H1 (cell line): ENCODE data around the gene NAA10. TPM values are rescaled to one million over a fixed set of nuclear protein-coding genes. Genes with fewer than 3 reads are reported as not detected.

Source experiments
- CTCF ChIA-PET: fragments of 300-600 bp; sonication (Branson Sonifier 250); formaldehyde crosslinking; loops from one replicate; lab custom pipeline; 2021; ENCODE audit not compliant: partially characterized antibody; lab: Charles Lee
- POLR2A ChIA-PET: fragments of 300-600 bp; sonication (Branson Sonifier 250); formaldehyde crosslinking; loops from one replicate; lab custom pipeline; 2021; ENCODE audit warnings: inconsistent platforms; ENCODE audit not compliant: partially characterized antibody; lab: Charles Lee
- DNase-seq, 2 experiments: peaks; one replicate each; pipeline versions ENCODE4 v3.0.0 to v3.0.0-alpha.2; 2010 to 2022; ENCODE audit warnings: low spot score in 2 of 2, low read depth in 1 of 2, mixed read lengths in 1 of 2
- FAIRE-seq: peaks from 2 replicates; lab custom pipeline; 2011; peaks lifted over from hg19 to GRCh38; lab: Jason Lieb, UNC
- H2AFZ ChIP-seq: 2 replicates; pipeline ENCODE4 v1.8.1; 2012; ENCODE audit warnings: low read length, inconsistent platforms
- H2AK5ac ChIP-seq: 2 replicates; pipeline ENCODE4 v1.6.1; 2013; ENCODE audit warnings: low read depth, low read length
- H2BK120ac ChIP-seq: replicated peaks from 2 replicates; pipeline ENCODE3; 2013; ENCODE audit warnings: low read depth, low read length, inconsistent platforms
- H2BK12ac ChIP-seq: 2 replicates; pipeline ENCODE4 v1.6.1; 2013; ENCODE audit warnings: low read depth, low read length
- H2BK15ac ChIP-seq: 2 replicates; pipeline ENCODE4 v1.6.1; 2013; ENCODE audit warnings: low read length
- H2BK20ac ChIP-seq: 2 replicates; pipeline ENCODE4 v1.6.1; 2013; ENCODE audit warnings: low read length
- H2BK5ac ChIP-seq: 2 replicates; pipeline ENCODE4 v1.6.1; 2013; ENCODE audit warnings: low read depth, low read length
- H3K14ac ChIP-seq: 2 replicates; pipeline ENCODE4 v1.6.1; 2013; ENCODE audit warnings: inconsistent platforms; ENCODE audit not compliant: insufficient read length
- H3K18ac ChIP-seq: 2 replicates; pipeline ENCODE4 v1.6.1; 2013; ENCODE audit warnings: low read length; ENCODE audit errors: extremely low read depth
- H3K23ac ChIP-seq: 2 replicates; pipeline ENCODE4 v1.6.1; 2013; ENCODE audit warnings: inconsistent platforms; ENCODE audit not compliant: insufficient read length
- H3K23me2 ChIP-seq: 2 replicates; pipeline ENCODE4 v1.6.1; 2013; ENCODE audit warnings: low read depth, low read length
- H3K27ac ChIP-seq: 2 replicates; pipeline ENCODE4 v1.6.1; 2011; ENCODE audit warnings: low read depth, low read length, inconsistent platforms
- H3K27me3 ChIP-seq, 4 experiments: replicated peaks in 1 of 4; 1 replicate in 1 of 4; 2 replicates in 3 of 4; pipeline versions ENCODE4 v1.6.1 to v1.8.1; 2011 to 2013; ENCODE audit warnings: low read length in 3 of 4, mild to moderate bottlenecking in 3 of 4, inconsistent platforms in 2 of 4, mixed read lengths in 2 of 4, moderate library complexity in 1 of 4; ENCODE audit not compliant: control insufficient read depth in 3 of 4, insufficient read depth in 3 of 4; ENCODE audit errors: extremely low read depth in 1 of 4
- H3K36me3 ChIP-seq, 4 experiments: 2 replicates each; pipeline versions ENCODE4 v1.6.1 to v1.8.1; 2011 to 2013; ENCODE audit warnings: mild to moderate bottlenecking in 4 of 4, low read length in 3 of 4, moderate library complexity in 2 of 4, control low read depth in 1 of 4, inconsistent platforms in 1 of 4; ENCODE audit not compliant: insufficient read depth in 4 of 4, control insufficient read depth in 2 of 4
- H3K4ac ChIP-seq: replicated peaks from 2 replicates; pipeline ENCODE3; 2013; ENCODE audit warnings: low read length, low read depth, mixed read lengths, inconsistent platforms; ENCODE audit not compliant: insufficient read length
- H3K4me1 ChIP-seq, 4 experiments: replicated peaks in 1 of 4; 1 replicate in 1 of 4; 2 replicates in 3 of 4; pipeline versions ENCODE4 v1.6.1 to v1.8.1; 2011 to 2013; ENCODE audit warnings: low read length in 3 of 4, inconsistent platforms in 2 of 4, mixed read lengths in 1 of 4; ENCODE audit not compliant: insufficient read depth in 4 of 4, control insufficient read depth in 3 of 4
- H3K4me2 ChIP-seq, 2 experiments: 2 replicates each; pipeline versions ENCODE4 v1.6.1 to v1.8.1; 2011 to 2013; ENCODE audit warnings: low read depth in 2 of 2, low read length in 2 of 2, control low read depth in 1 of 2, inconsistent platforms in 1 of 2, mild to moderate bottlenecking in 1 of 2; ENCODE audit not compliant: insufficient read depth in 1 of 2
- H3K4me3 ChIP-seq, 4 experiments: fragments of 200-600, 300-600 bp in 1 of 4; sonication (generic), shearing (Covaris generic), sonication (Bioruptor Twin) in 1 of 4; 2 replicates each; pipeline versions ENCODE4 v1.5.1 to v1.8.1; 2011 to 2016; ENCODE audit warnings: low read length in 4 of 4, low read depth in 3 of 4, control low read depth in 2 of 4, inconsistent platforms in 2 of 4, mild to moderate bottlenecking in 2 of 4, mixed read lengths in 1 of 4, moderate library complexity in 1 of 4; ENCODE audit not compliant: insufficient read depth in 2 of 4; ENCODE audit errors: extremely low read depth in 1 of 4
- H3K56ac ChIP-seq: replicated peaks from 2 replicates; pipeline ENCODE3; 2013; ENCODE audit warnings: low read depth, mild to moderate bottlenecking, mixed read lengths, low read length, inconsistent platforms; ENCODE audit not compliant: insufficient read length
- H3K79me1 ChIP-seq: 2 replicates; pipeline ENCODE4 v1.6.1; 2013; ENCODE audit warnings: low read depth, low read length, control low read depth
- H3K79me2 ChIP-seq, 2 experiments: 2 replicates each; pipeline versions ENCODE4 v1.6.1 to v1.8.1; 2012 to 2013; ENCODE audit warnings: low read length in 2 of 2, mild to moderate bottlenecking in 2 of 2, inconsistent platforms in 1 of 2; ENCODE audit not compliant: insufficient read depth in 2 of 2, control insufficient read depth in 1 of 2
- H3K9ac ChIP-seq, 4 experiments: replicated peaks in 1 of 4; 1 replicate in 1 of 4; 2 replicates in 3 of 4; pipeline versions ENCODE4 v1.6.1 to v1.8.1; 2011 to 2013; ENCODE audit warnings: low read depth in 3 of 4, low read length in 3 of 4, control low read depth in 2 of 4, mild to moderate bottlenecking in 2 of 4, moderate library complexity in 2 of 4, inconsistent platforms in 1 of 4; ENCODE audit errors: extremely low read depth in 1 of 4
- H3K9me3 ChIP-seq, 2 experiments: 2 replicates each; pipeline versions ENCODE4 v1.6.1 to v1.8.1; 2012 to 2013; ENCODE audit warnings: mild to moderate bottlenecking in 2 of 2, moderate library complexity in 2 of 2, control low read depth in 1 of 2, inconsistent platforms in 1 of 2, low read depth in 1 of 2, low read length in 1 of 2, mixed read lengths in 1 of 2; ENCODE audit not compliant: insufficient read depth in 2 of 2
- H4K20me1 ChIP-seq, 2 experiments: replicated peaks in 1 of 2; 2 replicates each; pipeline versions ENCODE3 to v1.8.1; 2011 to 2013; ENCODE audit warnings: inconsistent platforms in 2 of 2, low read length in 2 of 2, mild to moderate bottlenecking in 1 of 2; ENCODE audit not compliant: insufficient read depth in 2 of 2, control insufficient read depth in 1 of 2
- H4K5ac ChIP-seq: 2 replicates; pipeline ENCODE4 v1.6.1; 2013; ENCODE audit warnings: low read length, low read depth, mixed read lengths, inconsistent platforms; ENCODE audit not compliant: insufficient read length
- H4K8ac ChIP-seq: 2 replicates; pipeline ENCODE4 v1.8.0; 2013; ENCODE audit warnings: mild to moderate bottlenecking, moderate library complexity, low read length, inconsistent platforms; ENCODE audit not compliant: insufficient read depth; ENCODE audit errors: extremely low read depth
- H4K91ac ChIP-seq: replicated peaks from 2 replicates; pipeline ENCODE3; 2013; ENCODE audit warnings: low read length, mixed read lengths, inconsistent platforms; ENCODE audit not compliant: insufficient read length
- GTF2F1 ChIP-seq: IDR thresholded peaks from 2 replicates; pipeline ENCODE4 v1.6.1; 2012; ENCODE audit warnings: low read depth, low read length, improper control_type of control experiment, borderline replicate concordance
- HDAC2 ChIP-seq, 2 experiments: fragments of 300-600 bp in 1 of 2; sonication (generic) in 1 of 2; IDR thresholded peaks; 2 replicates each; pipeline ENCODE4 v1.6.1; 2011 to 2012; ENCODE audit warnings: low read depth in 2 of 2, low read length in 2 of 2, mild to moderate bottlenecking in 2 of 2, moderate library complexity in 2 of 2, borderline replicate concordance in 1 of 2, inconsistent platforms in 1 of 2
- JUND ChIP-seq: IDR thresholded peaks from 2 replicates; pipeline ENCODE4 v1.6.1; 2011; ENCODE audit warnings: mild to moderate bottlenecking, improper control_type of control experiment, low read length
- KDM1A ChIP-seq: fragments of 200-600, 300-600 bp; sonication (generic); IDR thresholded peaks from 2 replicates; pipeline ENCODE4 v1.7.1; 2016; ENCODE audit warnings: mild to moderate bottlenecking, low read length, borderline replicate concordance
- MAX ChIP-seq: IDR thresholded peaks from 2 replicates; pipeline ENCODE4 v1.6.1; 2012; ENCODE audit warnings: inconsistent platforms
- NANOG ChIP-seq: IDR thresholded peaks from 2 replicates; pipeline ENCODE4 v1.6.1; 2011; ENCODE audit warnings: low read length, low read depth, mild to moderate bottlenecking, inconsistent platforms; ENCODE audit not compliant: insufficient read depth, poor library complexity, severe bottlenecking
- POLR2A ChIP-seq, 2 experiments: IDR thresholded peaks; 1 replicate in 1 of 2; 2 replicates in 1 of 2; pipeline ENCODE4 v1.6.1; 2011; ENCODE audit warnings: low read depth in 2 of 2, low read length in 2 of 2, mild to moderate bottlenecking in 2 of 2; ENCODE audit errors: control extremely low read depth in 1 of 2
- RNF2 ChIP-seq: fragments of 200-900, 300-1000 bp; sonication (generic); IDR thresholded peaks from 2 replicates; pipeline ENCODE4 v1.7.1; 2016; ENCODE audit warnings: borderline replicate concordance, low read depth, mild to moderate bottlenecking, antibody characterized with exemption, low read length; ENCODE audit not compliant: poor library complexity, severe bottlenecking; ENCODE audit errors: missing control alignments
- SIN3A ChIP-seq, 2 experiments: IDR thresholded peaks in 1 of 2; conservative IDR thresholded peaks in 1 of 2; 2 replicates each; pipeline ENCODE4 v1.6.1; 2011 to 2012; ENCODE audit warnings: low read length in 2 of 2, improper control_type of control experiment in 1 of 2, low read depth in 1 of 2, mild to moderate bottlenecking in 1 of 2
- SIX5 ChIP-seq: IDR thresholded peaks from 2 replicates; pipeline ENCODE4 v1.6.1; 2011; ENCODE audit warnings: mild to moderate bottlenecking, low read depth, low read length
- SP4 ChIP-seq: IDR thresholded peaks from 2 replicates; pipeline ENCODE4 v1.6.1; 2012; ENCODE audit warnings: low read length, inconsistent platforms
- SUZ12 ChIP-seq: fragments of 200-600 bp; sonication (generic); IDR thresholded peaks from 2 replicates; pipeline ENCODE4 v1.6.1; 2012; ENCODE audit warnings: mild to moderate bottlenecking, inconsistent platforms, low read length, moderate library complexity, mixed read lengths
- YY1 ChIP-seq: IDR thresholded peaks from 2 replicates; pipeline ENCODE4 v1.6.1; 2011; ENCODE audit warnings: low read depth, mild to moderate bottlenecking, low read length
- WGBS, 2 experiments: shearing (Covaris generic) in 1 of 2; methylation state at CpG; one replicate each; pipeline versions ENCODE4 v1.1.6 to v1.1.7; 2013 to 2015; ENCODE audit warnings: low lambda C conversion rate in 2 of 2, mixed read lengths in 2 of 2, inconsistent platforms in 1 of 2, low coverage in 1 of 2, missing lambda C conversion rate in 1 of 2; ENCODE audit not compliant: insufficient replicate concordance in 2 of 2, insufficient coverage in 1 of 2, insufficient read length in 1 of 2; ENCODE audit errors: extremely low coverage in 1 of 2, missing lambda C conversion rate in 1 of 2; 5-methylcytosine and 5-hydroxymethylcytosine counted together
- polyA plus RNA-seq, 7 experiments: library from polyadenylated mRNA; depleted of rRNA in 3 of 7; stranded (reverse) in 5 of 7; unstranded in 2 of 7; fragments of >200 nt in 5 of 7; fragments of 200-250 nt in 2 of 7; gene quantifications; 1 replicate in 5 of 7; 2 replicates in 1 of 7; 4 replicates in 1 of 7; pipeline versions ENCODE4 v1.2.1 to v1.2.3, GENCODE V29; 2011 to 2013; ENCODE audit warnings: missing spikeins in 2 of 7, mixed read lengths in 2 of 7
- total RNA-seq: library from RNA; stranded (reverse); fragmentation: NEBNext Ultra II Directional; extraction: Animal tissue kit (Norgen Biotek cat#: 25700); gene quantifications from 2 replicates; pipeline ENCODE4 v1.2.1, GENCODE V29; 2021

The NAA10 gene
- total and polyA plus RNA-seq, 2 of the 8 experiments (the other 6 are each of a cell fraction or from before 2014, with no cell fraction given) = 80.4 to 98.8 TPM

- no peaks in the 10 kb centered on the region for H3K36me3 ChIP-seq
- no peak overlapping the region for H3K4ac ChIP-seq
- DNase-seq (no peak), FAIRE-seq (no peak)
- peaks cover 8% of the 10 kb centered on the region; the same call in 1 of the 2 replicates for H3K23me2 ChIP-seq
- H3K18ac ChIP-seq = no peak overlapping the region; the same call in 1 of the 2 replicates
- H4K8ac ChIP-seq = no peak overlapping the region
- CTCF ChIA-PET = interaction anchor here (0.6 to 1.9 kb wide), 4 partner anchors 30 to 116 kb away, joined by 3 to 4 read pairs (median 3); no protein-coding TSS in a partner anchor
- POLR2A ChIA-PET = interaction anchor here (1.0 to 1.2 kb wide), 4 partner anchors 10 to 79 kb away, joined by 3 read pairs; no protein-coding TSS in a partner anchor
- 67% methylated on average over 3 of the region's 7 CpGs; no CpG with 5 or more reads in 1 of the 2 experiments for WGBS, 2 experiments
- H3K9me3 ChIP-seq = no peaks in the 10 kb centered on the region
- H2BK5ac ChIP-seq = no peak overlapping the region
- H3K79me2 ChIP-seq = no peaks in the 10 kb centered on the region; a peak in 1 of 4 replicates
- no peak overlapping the region for H3K14ac ChIP-seq
- H3K4me3 ChIP-seq = no peak overlapping the region
- peaks cover 4 to 55% (median 34%) of the 10 kb centered on the region in 4 experiments for H3K4me1 ChIP-seq
- no peak overlapping the region for H2AFZ ChIP-seq
- H4K20me1 ChIP-seq = peaks cover 0 to 4% of the 10 kb centered on the region in 2 experiments
- no peak overlapping the region for H2BK20ac ChIP-seq
- H3K79me1 ChIP-seq = no peaks in the 10 kb centered on the region
- no peak overlapping the region for H3K23ac ChIP-seq
- H3K56ac ChIP-seq = no peak overlapping the region
- H4K5ac ChIP-seq = no peak overlapping the region
- H3K4me2 ChIP-seq = peak overlapping the region in 1 of 2 experiments; percentile 20; a peak in 1 of 4 replicates
- H2AK5ac ChIP-seq = no peak overlapping the region
- H3K27me3 ChIP-seq = peaks cover 0 to 12% (median 0%) of the 10 kb centered on the region in 4 experiments; a peak in 3 of 7 replicates
- no peak overlapping the region for H3K27ac ChIP-seq
- no peak overlapping the region for H2BK15ac ChIP-seq
- H2BK120ac ChIP-seq = peak overlapping the region; percentile 10
- H4K91ac ChIP-seq = no peak overlapping the region
- no peak overlapping the region for H2BK12ac ChIP-seq
- no peak overlapping the region for H3K9ac ChIP-seq
- TF ChIP-seq SIX5 (no peak), KDM1A (no peak), HDAC2 (IDR thresholded peaks at IDR 0.05; ENCODE audit: borderline replicate concordance in 1 of 2, low read depth in 2 of 2, low read length in 2 of 2) (no peak), SIN3A (conservative IDR thresholded peaks at IDR 0.05 in 1 of 2, IDR thresholded peaks at IDR 0.05 in 1 of 2; ENCODE audit: low read depth in 1 of 2, low read length in 2 of 2) (no peak), SP4 (no peak), YY1 (no peak), MAX (no peak), NANOG (no peak), SUZ12 (no peak), POLR2A (IDR thresholded peaks at IDR 0.05; ENCODE audit: control extremely low read depth in 1 of 2, low read depth in 2 of 2, low read length in 2 of 2) (no peak), GTF2F1 (no peak), JUND (no peak), RNF2 (no peak)
These were observed 52.3 kb downstream of the NAA10 start for GRCh38 chrX:153882557-153882956.
